GM18498 (cell line): ENCODE data around the gene THAP7.

Experiments used
- ATAC-seq: cut with Tn5 transposase; IDR thresholded peaks from one replicate; pipeline ENCODE4 v1.9.1; 2021; ENCODE audit warnings: mild to moderate bottlenecking, moderate library complexity; ENCODE audit not compliant: unreplicated experiment

Gene THAP7

DNA sequence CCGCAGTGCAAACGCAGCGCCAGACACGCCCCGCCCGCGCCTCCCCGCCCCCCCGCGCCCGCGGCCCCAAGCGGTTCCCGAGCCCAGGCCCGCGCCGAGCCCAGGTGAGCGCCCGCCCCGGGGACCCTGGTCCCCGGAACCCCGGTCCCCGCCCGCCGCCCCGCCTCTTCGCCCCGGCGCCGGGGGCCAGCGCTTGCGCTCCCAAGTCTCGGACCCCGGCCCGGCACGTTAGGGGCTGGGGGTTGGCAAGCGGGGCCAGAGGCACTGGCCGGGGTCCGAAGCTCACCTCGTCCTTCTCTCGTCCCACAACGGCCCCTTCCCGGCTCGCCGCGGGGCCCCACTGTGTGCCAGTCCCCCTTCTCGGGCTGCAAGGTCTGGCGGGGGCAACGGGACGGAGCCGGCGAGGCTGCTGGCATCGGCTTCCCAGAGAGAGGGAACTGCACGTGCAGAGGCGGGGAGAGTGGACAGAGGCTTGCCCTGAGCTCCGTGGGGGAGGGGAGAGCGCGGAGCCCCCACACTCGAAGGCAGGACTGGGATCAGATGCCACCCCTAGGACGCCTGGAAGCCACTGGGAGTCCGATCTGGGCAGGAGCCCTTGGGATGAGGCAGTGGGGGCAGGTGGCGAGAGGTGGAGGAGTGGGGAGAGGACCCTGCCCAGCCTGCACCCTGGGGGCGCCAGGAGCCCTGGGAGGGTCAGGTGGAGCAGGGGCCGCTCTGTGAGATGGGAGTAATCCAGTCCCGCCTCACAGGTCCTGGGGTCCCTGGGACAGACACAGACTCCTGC lies 36.6 kb downstream of the THAP7 start:
- ATAC-seq: no peak

DNA sequence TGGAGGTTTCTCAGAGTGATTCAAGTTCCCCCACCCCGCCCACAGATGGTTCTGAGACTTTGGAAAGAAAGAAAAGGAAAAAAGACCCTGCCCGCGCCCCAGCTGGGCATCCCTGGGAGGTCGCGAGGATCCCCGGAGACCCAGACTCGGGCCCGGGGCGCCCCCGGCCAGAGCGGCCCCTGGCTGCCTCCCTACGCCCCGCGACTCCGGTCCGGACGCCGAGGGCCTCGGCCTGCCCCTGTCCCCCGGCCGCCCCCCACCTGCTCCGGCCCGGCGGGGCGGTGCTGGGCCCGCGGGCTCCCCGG lies 37.2 kb downstream of the THAP7 start:
- no peak for ATAC-seq

DNA sequence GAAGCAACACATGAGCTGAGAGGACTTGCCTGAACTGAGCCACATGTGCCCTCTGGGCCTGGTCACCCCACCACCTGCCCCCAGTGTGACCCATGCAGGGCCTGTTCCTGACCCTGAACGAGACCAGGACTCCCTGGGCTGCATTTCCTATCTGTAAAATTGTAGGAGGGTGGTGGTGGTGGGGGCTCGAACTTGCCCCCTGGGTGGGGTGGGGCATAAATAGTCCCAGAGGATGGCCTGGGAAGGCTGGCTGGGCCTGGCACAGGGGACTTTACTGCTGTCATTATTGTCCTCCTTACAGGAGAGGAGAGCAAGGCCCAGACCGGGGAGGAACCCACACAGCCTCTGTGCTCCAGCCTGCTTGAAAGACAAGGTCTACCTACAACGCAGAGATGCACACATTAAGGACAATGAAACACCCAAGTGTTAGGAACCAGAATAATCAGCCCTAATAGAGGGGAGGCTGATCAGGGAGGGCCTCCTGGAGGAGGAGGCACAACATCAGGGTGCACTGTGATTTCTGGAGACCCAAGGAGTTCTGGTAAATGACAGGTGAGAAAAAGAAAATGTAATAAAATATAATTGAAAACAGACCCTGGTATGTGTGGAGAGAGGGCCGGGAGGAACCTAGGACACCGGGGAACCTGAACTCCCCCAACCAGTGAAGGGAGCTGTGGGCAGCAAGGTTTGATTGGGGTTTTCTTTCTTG lies 37.7 kb downstream of the THAP7 start:
- no peak for ATAC-seq

DNA sequence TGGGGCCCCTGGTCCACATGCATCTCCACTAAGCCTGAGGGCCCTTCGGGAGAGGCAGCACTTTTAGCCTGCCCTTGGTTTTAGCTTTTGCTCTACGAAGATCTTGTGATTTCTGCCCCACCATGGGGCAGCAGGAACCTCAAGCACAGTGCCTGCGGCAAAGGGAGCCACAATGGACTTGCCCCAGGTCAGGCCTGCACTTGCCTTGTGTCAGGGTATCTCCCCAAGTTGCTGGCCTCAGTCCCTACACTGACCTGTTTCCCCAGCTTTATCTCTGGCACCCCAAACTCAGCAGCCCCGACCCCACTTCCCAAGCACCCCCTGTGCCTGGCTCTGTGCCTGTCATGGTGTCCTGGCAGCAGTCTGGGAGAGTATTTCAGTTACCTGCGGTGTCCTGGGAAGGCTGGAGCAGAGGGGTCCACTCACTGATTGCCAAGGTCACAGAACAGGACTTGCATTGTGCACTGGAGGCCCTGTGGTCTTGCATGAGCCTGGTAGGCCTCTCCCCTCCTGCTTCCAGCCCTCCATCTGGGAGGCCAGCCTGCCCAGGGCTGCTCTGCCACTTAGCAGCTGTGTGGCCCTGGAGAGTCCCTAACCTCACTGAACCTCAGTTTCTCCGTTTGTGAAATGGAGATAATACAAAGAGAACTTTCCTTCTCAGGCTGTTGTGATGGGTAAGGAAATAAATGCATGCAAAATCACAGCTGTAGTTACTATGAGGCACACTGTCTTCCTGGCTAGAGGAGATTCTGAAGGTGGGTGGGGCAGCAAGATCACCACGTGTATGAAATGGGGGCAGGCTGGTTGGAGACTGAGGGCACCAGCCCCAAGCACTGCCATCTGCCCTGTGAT lies 38.5 kb downstream of the THAP7 start:
- ATAC-seq: no peak

DNA sequence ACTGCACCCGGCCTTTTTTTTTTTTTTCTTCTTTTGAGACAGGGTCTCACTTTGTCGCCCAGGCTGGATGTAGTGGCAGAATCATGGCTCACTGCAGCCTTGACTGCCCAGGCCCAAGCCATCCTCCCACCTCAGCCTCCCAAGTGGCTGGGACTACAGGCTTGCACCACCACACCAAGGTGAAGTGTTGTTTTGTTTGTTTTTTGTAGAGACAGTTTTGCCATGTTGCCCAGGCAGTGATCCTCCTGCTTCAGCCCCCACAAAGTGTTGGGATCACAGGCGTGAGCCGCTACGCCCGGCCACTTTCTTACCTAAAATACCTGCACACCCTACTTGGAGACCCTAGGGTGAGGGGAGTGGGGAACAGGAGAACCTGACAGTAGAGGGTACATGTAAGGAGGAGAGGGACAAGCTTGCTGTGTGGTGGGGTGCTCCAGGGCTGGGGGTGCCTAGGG lies 39.4 kb downstream of the THAP7 start:
- ATAC-seq: no peak

DNA sequence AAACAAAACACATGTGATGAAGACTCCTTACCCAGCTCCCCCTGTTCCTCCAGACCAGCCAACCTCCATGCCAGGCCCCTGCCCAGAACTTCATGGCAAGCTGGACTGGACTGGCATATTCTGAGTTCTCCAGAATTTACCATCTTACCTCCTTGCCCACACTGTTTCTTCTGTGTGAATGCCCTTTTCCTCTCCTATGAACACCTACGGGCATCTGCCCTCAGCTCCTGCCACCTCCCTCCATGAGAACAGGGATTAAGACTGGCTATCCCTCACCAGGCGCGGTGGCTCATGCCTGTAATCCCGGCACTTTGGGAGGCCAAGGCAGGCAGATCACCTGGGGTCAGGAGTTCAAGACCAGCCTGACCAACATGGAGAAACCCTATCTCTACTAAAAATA lies 41.3 kb downstream of the THAP7 start:
- no peak for ATAC-seq

DNA sequence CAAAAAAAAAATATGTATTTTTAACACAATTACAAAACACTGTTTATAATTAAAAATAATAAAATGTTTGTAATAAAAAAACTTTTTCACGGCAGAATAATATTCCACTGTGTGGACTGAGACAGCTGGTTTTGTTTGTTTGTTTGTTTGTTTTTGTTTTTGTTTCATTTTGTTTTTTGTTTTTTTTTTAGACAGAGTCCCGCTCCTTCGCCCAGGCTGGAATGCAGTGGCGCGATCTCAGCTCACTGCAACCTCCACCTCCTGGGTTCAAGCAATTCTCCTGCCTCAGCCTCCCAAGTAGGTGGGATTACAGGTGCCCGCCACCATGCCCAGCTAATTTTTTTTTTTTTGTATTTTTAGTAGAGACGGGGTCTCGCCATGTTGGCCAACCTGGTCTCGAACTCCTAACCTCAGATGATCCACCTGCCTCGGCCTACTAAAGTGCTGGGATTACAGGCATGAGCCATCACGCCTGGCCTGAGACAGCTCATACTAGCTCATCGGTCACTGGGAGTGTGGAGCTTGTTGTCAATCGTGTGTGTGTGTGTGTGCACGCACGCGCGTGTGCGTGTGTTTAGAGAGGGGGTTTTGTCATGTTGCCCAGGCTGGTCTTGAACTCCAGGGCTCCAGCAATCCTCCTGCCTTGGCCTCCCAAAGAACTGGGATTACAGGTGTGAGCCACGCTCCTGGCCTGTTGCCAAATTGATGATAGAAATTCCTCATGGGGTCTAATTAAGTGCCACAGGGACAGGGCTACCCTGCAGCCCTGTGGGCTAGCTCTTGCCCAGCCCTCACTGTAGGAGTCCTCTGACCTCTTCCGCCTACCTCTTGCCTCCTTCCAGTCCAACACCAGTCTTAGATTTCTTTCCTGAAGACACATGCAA lies 42.1 kb downstream of the THAP7 start:
- ATAC-seq: no peak

DNA sequence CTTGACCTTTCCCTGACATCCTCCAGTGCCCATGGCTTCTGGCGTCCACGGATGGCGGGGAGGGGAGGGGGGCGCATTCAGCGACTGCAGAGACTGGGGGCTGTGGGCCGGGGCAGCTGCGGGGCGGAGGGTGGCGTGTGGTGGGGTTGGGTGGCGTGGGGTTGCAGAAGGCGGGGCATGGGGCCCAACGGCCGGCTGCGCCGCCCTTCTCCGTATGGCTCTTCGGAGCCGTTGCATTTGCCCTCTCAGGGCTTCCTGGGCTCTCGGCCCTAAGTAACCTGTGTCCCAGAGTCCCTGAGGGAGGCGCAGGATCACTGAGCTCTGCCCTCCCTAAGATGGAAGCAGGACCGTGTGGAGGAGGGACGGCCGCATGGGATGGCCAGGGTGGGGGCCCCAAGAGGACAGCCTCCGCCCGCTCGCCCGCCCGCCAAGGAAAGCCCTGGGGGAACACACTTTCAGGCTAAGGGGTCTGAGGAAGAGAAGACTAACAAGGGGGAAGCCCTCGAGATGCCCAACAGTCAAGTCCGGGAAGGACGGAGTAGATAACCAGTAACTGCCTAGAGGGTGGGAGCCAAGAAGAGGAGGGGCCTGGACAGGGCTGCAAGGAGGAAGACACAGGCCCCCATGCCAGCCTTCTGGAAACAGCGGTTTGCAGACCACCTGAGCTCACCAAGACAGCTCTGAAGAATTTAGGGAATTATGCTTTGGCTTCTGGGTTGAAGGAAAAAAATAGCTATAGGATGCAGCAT lies 44.1 kb downstream of the THAP7 start:
- no peak for ATAC-seq

DNA sequence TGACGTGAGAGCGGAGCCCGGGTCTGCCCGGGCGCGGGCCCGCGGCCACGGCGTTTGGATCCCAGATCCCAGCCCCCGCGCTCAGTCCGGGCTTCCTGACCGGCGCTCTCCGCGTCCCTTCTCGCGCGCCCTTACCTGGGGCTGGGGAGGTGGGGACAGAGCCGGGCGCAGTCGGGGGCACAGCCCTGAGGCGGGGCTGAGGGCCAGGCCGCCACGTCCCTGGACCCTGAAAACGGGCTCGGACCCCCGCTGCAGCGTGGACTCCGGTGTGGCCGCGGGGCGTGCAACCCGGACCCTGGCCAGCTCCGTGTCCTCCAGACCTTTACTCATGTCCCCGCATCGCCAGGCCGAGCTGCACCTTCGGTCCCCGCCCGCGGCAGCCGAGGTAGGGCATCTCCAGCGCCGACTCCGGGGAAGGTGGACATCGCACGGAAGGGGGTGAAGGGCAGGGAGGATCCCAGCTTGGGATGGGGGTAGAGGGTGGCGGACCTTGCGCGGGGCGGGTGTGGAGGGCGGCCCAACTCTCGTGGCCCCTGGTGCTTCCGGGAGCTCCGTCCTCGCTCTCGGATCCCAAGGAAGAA lies 44.7 kb downstream of the THAP7 start:
- no peak for ATAC-seq

DNA sequence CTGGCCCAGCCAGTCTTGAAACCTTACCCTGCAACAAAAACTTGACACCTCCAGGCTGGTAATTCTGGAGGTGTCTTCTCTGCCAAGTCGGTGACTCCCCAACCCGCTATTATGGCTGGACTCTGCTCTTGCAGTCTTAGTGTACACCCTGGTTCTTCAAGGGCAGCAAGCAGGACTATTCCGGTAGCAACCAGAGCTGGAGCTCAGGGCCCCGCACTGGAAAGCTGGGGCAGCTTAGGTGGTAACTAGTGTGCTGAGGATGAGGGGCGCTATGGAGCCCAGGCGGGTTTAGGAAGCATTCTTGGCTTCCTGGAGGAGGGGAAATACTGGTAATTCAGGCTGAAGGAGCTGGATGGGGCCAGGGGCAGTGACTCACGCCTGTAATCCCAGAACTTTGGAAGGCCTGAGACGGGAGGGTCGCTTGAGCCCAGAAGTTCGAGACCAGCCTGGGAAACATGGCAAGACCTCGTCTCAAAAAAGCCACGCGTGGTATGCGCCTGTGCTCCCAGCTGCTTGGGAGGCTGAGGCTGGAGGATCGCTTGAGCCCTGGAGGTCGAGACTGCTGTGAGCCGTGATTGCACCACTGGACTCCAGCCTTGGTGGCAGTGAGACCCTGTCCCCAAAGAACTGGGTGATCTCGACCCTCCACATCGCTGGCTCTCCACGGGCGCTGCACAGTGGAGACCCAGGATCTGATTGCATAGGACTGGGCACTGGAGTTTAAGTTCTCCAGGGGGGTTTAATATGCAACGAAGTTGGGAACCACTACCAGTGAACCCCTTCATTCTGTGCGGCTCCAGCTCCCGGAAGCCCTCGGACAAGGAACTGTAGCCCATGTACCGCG lies 45.4 kb downstream of the THAP7 start:
- no peak for ATAC-seq

DNA sequence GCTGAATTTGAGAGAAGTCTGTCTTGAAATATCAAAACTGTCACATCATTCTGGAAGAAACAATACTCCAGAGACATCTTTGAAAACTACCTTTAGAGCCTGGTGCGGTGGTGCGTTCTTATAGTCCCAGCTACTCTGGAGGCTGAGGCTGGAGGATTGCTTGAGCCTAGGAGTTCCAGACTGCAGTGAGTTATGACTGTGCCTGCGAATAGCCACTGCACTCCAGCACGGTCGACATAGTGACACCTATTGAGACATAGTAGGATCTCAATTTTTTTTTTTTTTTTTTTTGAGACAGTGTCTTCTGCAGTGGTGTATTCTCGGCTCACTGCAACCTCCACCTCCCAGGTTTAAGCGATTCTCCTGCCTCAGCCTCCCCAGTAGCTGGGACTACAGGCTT lies 46.4 kb downstream of the THAP7 start:
- ATAC-seq: no peak

DNA sequence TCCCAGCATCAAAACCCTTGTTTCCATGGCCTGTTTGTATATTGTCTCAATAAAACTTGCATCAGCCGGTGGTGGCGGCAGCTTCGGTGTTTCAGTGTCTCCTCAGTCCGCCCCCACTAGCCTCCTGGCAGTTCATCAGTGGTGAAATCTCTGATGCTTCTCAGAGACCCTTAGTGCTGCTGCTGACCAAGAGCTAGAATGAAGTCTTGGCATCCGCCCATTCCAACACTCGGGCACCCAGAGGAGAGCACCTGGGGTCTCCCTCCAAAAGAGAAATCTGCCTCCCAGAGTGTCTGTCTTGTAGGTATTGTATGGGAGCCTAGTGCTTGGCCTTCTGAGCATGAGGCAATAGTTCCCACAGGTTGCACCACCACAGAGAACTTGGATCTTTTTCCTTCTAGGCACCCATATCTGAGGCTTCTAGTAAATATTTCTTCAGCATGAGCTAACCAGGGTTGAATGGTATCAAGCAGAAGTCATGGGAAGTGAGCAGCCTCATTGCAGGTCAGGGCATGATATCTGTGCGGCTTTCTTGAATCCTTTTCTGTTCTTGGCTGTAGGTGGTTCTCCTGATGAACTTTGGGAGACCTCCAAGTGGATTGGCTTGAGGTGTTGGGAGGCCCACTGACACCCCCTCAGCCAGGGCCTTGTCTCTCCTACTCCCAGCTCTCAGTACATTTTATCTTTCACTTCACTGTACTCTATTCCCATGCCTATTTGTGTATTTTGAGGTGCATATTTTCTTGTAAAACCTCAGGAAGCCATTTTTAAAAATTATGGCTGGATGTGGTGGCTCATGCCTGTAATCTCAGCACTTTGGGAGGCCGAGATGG lies 48.0 kb downstream of the THAP7 start:
- no peak for ATAC-seq

DNA sequence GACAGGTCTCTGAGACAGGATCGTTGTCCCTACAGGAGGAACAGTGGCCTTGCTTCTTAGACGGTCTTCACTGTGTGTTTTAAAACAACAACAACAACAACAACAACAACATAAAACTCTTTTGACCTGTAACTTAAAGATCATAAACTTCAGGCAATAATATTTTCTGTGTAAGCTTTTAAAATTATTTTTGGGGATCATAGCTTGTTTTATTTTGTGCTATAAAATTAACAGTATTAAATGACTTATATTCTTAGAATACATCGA lies 48.6 kb downstream of the THAP7 start:
- ATAC-seq: no peak

DNA sequence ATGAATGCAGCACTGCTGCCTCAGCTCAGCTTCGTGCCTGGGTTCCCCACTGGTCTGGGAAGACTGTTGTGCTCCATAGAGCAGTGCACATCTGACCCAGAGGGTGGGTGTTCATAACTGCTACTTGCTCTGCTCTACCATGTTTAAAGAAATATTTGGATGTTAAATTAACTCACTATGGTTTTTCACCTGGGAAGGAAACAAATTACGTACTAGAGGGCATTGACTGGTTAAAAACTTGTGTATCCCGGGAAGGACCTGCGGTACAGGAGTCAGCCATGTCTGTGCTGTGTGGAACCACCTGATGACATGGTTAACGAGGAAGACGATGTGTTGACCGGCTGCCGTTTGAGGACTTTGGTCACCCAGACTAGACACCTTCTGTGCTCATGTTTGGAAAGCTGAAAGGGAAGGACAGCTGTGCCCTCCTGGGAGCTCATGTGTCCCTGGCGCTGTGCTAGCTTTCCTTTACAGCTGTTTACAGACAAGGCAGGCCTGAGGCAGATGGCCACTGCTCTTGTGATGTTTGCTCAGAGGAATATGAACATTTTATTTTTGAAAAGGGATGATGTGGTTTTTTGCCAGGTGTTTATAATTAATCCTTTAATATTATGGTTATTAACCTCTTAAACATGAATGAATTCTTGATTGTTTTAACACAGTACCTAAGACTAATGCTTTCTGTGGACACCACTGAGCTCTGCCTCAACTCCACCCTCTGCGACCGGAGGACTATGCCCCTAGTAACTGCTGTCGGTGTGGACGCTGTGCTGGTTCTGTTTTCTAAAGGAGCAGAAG lies 49.2 kb downstream of the THAP7 start:
- ATAC-seq: no peak

DNA sequence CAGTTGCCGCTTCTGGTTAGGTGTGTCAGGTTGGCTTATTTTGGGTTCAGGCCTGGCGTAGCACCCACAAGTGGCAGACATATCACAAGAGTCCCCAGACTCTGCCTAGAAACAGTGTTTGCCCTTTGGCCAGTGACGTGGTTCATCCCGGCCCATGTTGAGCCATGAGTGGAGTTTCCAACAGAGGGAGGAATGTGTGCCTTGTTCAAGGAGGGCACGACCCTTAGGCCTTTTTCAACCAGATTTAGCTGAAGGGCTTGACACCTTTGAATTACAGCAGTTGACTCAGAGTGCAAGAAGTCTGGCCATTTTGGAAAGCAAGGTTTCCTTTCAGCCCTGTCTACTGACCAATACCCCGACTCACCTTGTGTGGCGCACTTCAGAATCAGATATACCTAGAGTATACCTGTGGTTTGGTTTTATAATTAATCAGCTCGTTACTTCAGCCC lies 50.0 kb downstream of the THAP7 start:
- ATAC-seq: no peak

DNA sequence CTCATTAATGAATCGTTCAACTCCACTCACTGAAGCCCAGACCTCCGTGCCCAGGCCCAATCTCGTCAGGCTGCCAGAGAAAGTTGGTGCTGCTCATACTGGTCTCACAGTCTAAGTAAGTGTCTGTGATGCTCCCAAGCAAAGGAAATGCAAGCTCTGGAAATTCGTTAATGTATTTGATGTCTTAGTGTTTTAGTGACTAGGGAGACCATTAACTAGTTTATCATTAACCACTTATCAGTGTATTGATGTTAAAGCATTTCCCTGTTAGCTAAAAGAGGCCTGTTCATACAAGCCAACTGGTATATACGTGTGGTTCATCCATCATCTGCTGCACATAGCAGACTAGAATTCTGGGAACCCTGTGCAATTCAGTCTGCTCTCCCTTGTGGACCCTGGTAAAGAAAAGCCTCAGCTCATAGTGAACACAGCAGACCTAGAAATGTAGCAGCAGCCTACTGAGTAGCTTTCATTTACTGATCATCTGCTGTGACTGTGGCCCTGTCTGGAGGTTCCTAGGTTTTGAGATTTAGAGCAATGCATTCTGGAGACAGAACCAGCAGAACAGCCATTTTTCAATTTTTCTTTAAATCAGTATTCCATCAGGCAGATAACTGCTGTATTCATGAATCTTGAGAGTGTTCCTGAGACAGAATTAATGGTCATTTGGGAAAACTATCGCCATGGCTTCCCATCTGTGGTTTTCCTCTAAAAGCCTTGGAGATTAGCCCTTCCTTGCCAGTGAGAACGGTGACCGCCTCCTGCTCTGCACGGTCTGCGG lies 50.6 kb downstream of the THAP7 start:
- no peak for ATAC-seq
